HepG2 (cell line): ENCODE data around the gene NRSN2. TPM values are rescaled to one million over a fixed set of nuclear protein-coding genes. Genes with fewer than 3 reads are reported as not detected.

ENCODE experiments used
- AFF4 ChIP-seq: sonication (generic); formaldehyde crosslinking; IDR thresholded peaks from 2 replicates; pipeline ENCODE4 v1.4.0; 2020; ENCODE audit warnings: missing genetic modification reagents
- NFKB2 ChIP-seq: sonication (generic); formaldehyde crosslinking; IDR thresholded peaks from 2 replicates; pipeline ENCODE4 v1.4.0; 2020; ENCODE audit warnings: missing genetic modification reagents, borderline replicate concordance
- NR1H2 ChIP-seq: sonication (generic); formaldehyde crosslinking; IDR thresholded peaks from 2 replicates; pipeline ENCODE4 v1.8.1; 2022; ENCODE audit warnings: low read depth, missing genetic modification reagents, borderline replicate concordance
- RFX5 ChIP-seq: IDR thresholded peaks from 2 replicates; pipeline ENCODE4 v1.6.1; 2011; ENCODE audit warnings: low read depth, low read length, improper control_type of control experiment
- WIZ ChIP-seq: sonication (generic); formaldehyde crosslinking; IDR thresholded peaks from 2 replicates; pipeline ENCODE4 v1.5.1; 2020; ENCODE audit warnings: mild to moderate bottlenecking, missing genetic modification reagents
- ZNF10 ChIP-seq: sonication (generic); formaldehyde crosslinking; IDR thresholded peaks from 2 replicates; pipeline ENCODE4 v1.4.0; 2020; ENCODE audit warnings: mild to moderate bottlenecking, low read depth, missing genetic modification reagents, borderline replicate concordance
- ZNF383 ChIP-seq: sonication (generic); formaldehyde crosslinking; IDR thresholded peaks from 2 replicates; pipeline ENCODE4 v1.4.0; 2020; ENCODE audit warnings: missing genetic modification reagents, mild to moderate bottlenecking, borderline replicate concordance
- ZNF468 ChIP-seq: sonication (generic); formaldehyde crosslinking; IDR thresholded peaks from 2 replicates; pipeline ENCODE4 v1.8.0; 2022; ENCODE audit warnings: mild to moderate bottlenecking, moderate library complexity, missing genetic modification reagents
- ZNF513 ChIP-seq: sonication (generic); formaldehyde crosslinking; conservative IDR thresholded peaks from 2 replicates; pipeline ENCODE4 v1.5.0; 2020; ENCODE audit warnings: missing genetic modification reagents
- ZNF549 ChIP-seq: sonication (generic); formaldehyde crosslinking; IDR thresholded peaks from 2 replicates; pipeline ENCODE4 v1.5.0; 2020; ENCODE audit warnings: missing genetic modification reagents
- ZNF7 ChIP-seq: IDR thresholded peaks from 2 replicates; pipeline ENCODE4 v1.6.1; 2016; ENCODE audit warnings: missing biosample characterization, missing genetic modification reagents
- ZNF775 ChIP-seq: sonication (generic); formaldehyde crosslinking; IDR thresholded peaks from 2 replicates; pipeline ENCODE4 v1.4.0; 2020; ENCODE audit warnings: missing genetic modification reagents, mild to moderate bottlenecking, moderate library complexity, borderline replicate concordance
- polyA plus RNA-seq, 8 experiments: library from polyadenylated mRNA; depleted of rRNA in 3 of 8; stranded (reverse) in 7 of 8; unstranded in 1 of 8; fragments of >200 nt; fragmentation: Illumina TruSeq in 4 of 8; extraction: Trizol in 4 of 8; gene quantifications; 2 replicates each; pipeline versions ENCODE4 v1.2.1 to v1.2.3, GENCODE V29; 2011 to 2016; ENCODE audit warnings: low read depth in 4 of 8, missing spikeins in 1 of 8, mixed read lengths in 1 of 8; ENCODE audit not compliant: insufficient read depth in 1 of 8
- total RNA-seq, 5 experiments: library from RNA; depleted of rRNA; stranded (reverse); fragments of >200 nt; fragmentation: Illumina TruSeq; extraction: Trizol; gene quantifications; 2 replicates each; pipeline ENCODE4 v1.2.3, GENCODE V29; 2016; ENCODE audit warnings: low read depth in 1 of 5
- TF ChIP-seq, protein P1 (sequence below): sonication (generic); formaldehyde crosslinking; IDR thresholded peaks from one replicate; pipeline ENCODE4 v1.5.1; 2020; ENCODE audit warnings: mild to moderate bottlenecking, missing genetic modification reagents; ENCODE audit errors: not compliant biosample characterization
- TF ChIP-seq, protein P2 (sequence below): IDR thresholded peaks from 2 replicates; pipeline ENCODE4 v1.6.1; 2016; ENCODE audit warnings: low read depth, borderline replicate concordance

The NRSN2 gene
- total and polyA plus RNA-seq, 2 of the 13 experiments (the other 11 are each of a cell fraction or from before 2014, with no cell fraction given), result 32.3 to 49.4 TPM

DNA sequence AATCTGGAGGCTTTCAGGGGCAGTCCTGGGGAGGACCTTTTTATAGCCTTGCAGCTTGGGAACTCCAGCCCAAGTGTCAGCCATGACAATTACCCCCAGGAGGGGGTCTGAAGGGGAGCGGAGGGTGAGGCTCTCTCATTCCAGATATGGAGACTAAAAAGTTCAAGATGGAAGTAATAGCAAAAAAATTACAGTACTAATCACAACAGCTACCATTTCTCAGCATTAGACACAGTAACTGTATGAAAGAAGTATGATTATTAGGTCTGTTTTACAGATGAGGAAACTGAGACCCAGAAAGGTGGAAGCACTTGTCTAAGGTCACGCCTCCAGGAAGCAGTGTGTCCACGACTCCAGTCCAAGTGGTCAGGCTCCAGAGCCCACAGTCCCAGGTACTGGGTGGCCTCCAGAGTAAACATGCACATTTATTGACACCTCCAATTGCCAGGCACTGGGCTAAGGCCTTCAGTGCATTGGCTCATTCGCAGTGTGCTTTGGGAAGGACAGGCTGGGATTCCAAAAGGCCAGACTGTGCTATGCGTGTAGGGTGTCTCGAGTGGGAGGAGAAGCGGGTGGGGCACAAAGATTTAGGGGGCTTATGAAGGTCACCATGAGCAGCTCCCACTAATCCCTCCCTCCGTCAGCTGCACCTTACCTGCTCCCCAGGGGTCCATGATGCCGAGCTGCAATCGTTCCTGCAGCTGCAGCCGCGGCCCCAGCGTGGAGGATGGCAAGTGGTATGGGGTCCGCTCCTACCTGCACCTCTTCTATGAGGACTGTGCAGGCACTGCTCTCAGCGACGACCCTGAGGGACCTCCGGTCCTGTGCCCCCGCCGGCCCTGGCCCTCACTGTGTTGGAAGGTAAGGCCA lies 2.3 kb downstream of the NRSN2 start (continued):
- TF ChIP-seq, protein P1, sequence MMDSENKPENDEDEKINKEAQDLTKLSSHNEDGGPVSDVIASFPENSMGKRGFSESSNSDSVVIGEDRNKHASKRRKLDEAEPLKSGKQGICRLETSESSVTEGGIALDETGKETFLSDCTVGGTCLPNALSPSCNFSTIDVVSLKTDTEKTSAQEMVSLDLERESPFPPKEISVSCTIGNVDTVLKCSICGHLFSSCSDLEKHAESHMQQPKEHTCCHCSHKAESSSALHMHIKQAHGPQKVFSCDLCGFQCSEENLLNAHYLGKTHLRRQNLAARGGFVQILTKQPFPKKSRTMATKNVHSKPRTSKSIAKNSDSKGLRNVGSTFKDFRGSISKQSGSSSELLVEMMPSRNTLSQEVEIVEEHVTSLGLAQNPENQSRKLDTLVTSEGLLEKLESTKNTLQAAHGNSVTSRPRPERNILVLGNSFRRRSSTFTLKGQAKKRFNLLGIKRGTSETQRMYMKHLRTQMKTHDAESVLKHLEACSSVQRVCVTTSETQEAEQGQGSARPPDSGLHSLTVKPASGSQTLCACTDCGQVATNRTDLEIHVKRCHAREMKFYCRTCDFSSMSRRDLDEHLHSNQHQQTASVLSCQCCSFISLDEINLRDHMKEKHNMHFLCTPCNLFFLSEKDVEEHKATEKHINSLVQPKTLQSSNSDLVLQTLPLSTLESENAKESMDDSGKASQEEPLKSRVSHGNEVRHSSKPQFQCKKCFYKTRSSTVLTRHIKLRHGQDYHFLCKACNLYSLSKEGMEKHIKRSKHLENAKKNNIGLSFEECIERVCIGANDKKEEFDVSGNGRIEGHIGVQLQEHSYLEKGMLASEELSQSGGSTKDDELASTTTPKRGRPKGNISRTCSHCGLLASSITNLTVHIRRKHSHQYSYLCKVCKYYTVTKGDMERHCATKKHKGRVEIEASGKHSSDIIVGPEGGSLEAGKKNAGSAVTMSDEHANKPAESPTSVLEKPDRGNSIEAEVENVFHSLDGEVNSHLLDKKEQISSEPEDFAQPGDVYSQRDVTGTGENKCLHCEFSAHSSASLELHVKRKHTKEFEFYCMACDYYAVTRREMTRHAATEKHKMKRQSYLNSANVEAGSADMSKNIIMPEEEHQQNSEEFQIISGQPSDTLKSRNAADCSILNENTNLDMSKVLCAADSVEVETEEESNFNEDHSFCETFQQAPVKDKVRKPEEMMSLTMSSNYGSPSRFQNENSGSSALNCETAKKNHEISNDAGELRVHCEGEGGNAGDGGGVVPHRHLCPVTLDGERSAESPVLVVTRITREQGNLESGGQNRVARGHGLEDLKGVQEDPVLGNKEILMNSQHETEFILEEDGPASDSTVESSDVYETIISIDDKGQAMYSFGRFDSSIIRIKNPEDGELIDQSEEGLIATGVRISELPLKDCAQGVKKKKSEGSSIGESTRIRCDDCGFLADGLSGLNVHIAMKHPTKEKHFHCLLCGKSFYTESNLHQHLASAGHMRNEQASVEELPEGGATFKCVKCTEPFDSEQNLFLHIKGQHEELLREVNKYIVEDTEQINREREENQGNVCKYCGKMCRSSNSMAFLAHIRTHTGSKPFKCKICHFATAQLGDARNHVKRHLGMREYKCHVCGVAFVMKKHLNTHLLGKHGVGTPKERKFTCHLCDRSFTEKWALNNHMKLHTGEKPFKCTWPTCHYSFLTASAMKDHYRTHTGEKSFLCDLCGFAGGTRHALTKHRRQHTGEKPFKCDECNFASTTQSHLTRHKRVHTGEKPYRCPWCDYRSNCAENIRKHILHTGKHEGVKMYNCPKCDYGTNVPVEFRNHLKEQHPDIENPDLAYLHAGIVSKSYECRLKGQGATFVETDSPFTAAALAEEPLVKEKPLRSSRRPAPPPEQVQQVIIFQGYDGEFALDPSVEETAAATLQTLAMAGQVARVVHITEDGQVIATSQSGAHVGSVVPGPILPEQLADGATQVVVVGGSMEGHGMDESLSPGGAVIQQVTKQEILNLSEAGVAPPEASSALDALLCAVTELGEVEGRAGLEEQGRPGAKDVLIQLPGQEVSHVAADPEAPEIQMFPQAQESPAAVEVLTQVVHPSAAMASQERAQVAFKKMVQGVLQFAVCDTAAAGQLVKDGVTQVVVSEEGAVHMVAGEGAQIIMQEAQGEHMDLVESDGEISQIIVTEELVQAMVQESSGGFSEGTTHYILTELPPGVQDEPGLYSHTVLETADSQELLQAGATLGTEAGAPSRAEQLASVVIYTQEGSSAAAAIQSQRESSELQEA, result no peak
- TF ChIP-seq ZNF513 (CRISPR knock-in tag), result no peak
- TF ChIP-seq ZNF10 (CRISPR knock-in tag), result no peak
- TF ChIP-seq WIZ (CRISPR knock-in tag), result no peak
- no peak for TF ChIP-seq NR1H2
- TF ChIP-seq ZNF549, result no peak
- peak; percentile 85; the same call in 1 of the 2 replicates for TF ChIP-seq NFKB2
- TF ChIP-seq RFX5, result no peak
- TF ChIP-seq ZNF775, result 0 out of 2 replicates have a peak, but pooled peaks have one; percentile 61
- TF ChIP-seq ZNF7, result no peak
- TF ChIP-seq ZNF383, result no peak
- TF ChIP-seq ZNF468 (CRISPR knock-in tag), result no peak
- TF ChIP-seq AFF4 (CRISPR knock-in tag), result no peak
- TF ChIP-seq, protein P2, sequence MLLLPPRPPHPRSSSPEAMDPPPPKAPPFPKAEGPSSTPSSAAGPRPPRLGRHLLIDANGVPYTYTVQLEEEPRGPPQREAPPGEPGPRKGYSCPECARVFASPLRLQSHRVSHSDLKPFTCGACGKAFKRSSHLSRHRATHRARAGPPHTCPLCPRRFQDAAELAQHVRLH, result peak; percentile 94
